Measurements from ENCODE around the gene CAPN14. TPM values are rescaled to one million over a fixed set of nuclear protein-coding genes. Genes with fewer than 3 reads are reported as not detected.

Gene CAPN14
- total and polyA plus RNA-seq, 7 donors: 0.16 to 0.27 (median 0.24) TPM; not detected in 3

- no peak for TF ChIP-seq POLR2AphosphoS5 (IDR thresholded peaks at IDR 0.05)
- Histone ChIP-seq H3K9me3 (no peaks in the 10 kb centered on the region), H3K27ac (no peak overlapping the region), H3K27me3 (no peaks in the 10 kb centered on the region), H3K36me3 (no peaks in the 10 kb centered on the region), H3K4me1 (peaks cover 0 to 25% (median 12%) of the 10 kb centered on the region in 4 donors), H3K4me3 (no peak overlapping the region)
- intact Hi-C loops (cut with DNase I): no loop called here
- WGBS, 2 donors: 78 to 80% methylated on average over 3 of the region's 3 CpGs
- no peak for DNase-seq
Measured at GRCh38 chr2:31230751-31231150, 13.4 kb upstream of the CAPN14 start.

GRCh38 chr2:31228717-31229116 is 11.4 kb upstream of the CAPN14 start:
- no peaks in the 10 kb centered on the region for H3K27me3 ChIP-seq
- WGBS, 2 donors: 69 to 79% methylated on average over 3 of the region's 3 CpGs
- peaks cover 0 to 8% (median 2%) of the 10 kb centered on the region in 4 donors for H3K4me1 ChIP-seq
- no peaks in the 10 kb centered on the region for H3K9me3 ChIP-seq
- intact Hi-C loops (cut with DNase I): no loop called here
- H3K4me3 ChIP-seq: no peak overlapping the region
- H3K27ac ChIP-seq: no peak overlapping the region
- no peak for DNase-seq
- H3K36me3 ChIP-seq: no peaks in the 10 kb centered on the region
- TF ChIP-seq CTCF (IDR thresholded peaks at IDR 0.05): no peak
- TF ChIP-seq POLR2A (IDR thresholded peaks at IDR 0.05): no peak
- no peak for TF ChIP-seq POLR2AphosphoS5 (IDR thresholded peaks at IDR 0.05)
- no peak for TF ChIP-seq EP300 (IDR thresholded peaks at IDR 0.05)

- intact Hi-C loops (cut with DNase I): no loop called here
- H3K27me3 ChIP-seq: no peaks in the 10 kb centered on the region
- no peaks in the 10 kb centered on the region for H3K4me1 ChIP-seq
- no peak for DNase-seq
- H3K4me3 ChIP-seq: no peak overlapping the region
- no peaks in the 10 kb centered on the region for H3K9me3 ChIP-seq
- TF ChIP-seq POLR2AphosphoS5 (IDR thresholded peaks at IDR 0.05) (no peak), EP300 (IDR thresholded peaks at IDR 0.05) (no peak), CTCF (IDR thresholded peaks at IDR 0.05) (no peak), POLR2A (IDR thresholded peaks at IDR 0.05) (no peak)
- H3K27ac ChIP-seq: no peak overlapping the region
- WGBS, 2 donors: 61 to 70% methylated on average over 10 of the region's 10 CpGs
- H3K36me3 ChIP-seq: no peaks in the 10 kb centered on the region
Measured at GRCh38 chr2:31227711-31228125, 10.4 kb upstream of the CAPN14 start.

GRCh38 chr2:31227110-31227509 is 9.8 kb upstream of the CAPN14 start:
- H3K27me3 ChIP-seq: no peaks in the 10 kb centered on the region
- TF ChIP-seq POLR2AphosphoS5 (IDR thresholded peaks at IDR 0.05) (no peak), EP300 (IDR thresholded peaks at IDR 0.05) (no peak), POLR2A (IDR thresholded peaks at IDR 0.05) (no peak), CTCF (IDR thresholded peaks at IDR 0.05) (no peak)
- intact Hi-C loops (cut with DNase I): no loop called here
- H3K36me3 ChIP-seq: no peaks in the 10 kb centered on the region
- 71 to 76% methylated on average over 6 of the region's 6 CpGs for WGBS, 2 donors
- no peak overlapping the region for H3K27ac ChIP-seq
- H3K4me1 ChIP-seq: no peaks in the 10 kb centered on the region
- H3K9me3 ChIP-seq: no peaks in the 10 kb centered on the region
- DNase-seq: no peak
- no peak overlapping the region for H3K4me3 ChIP-seq

- Histone ChIP-seq H3K27me3 (no peaks in the 10 kb centered on the region), H3K9me3 (no peaks in the 10 kb centered on the region), H3K27ac (no peak overlapping the region), H3K36me3 (no peaks in the 10 kb centered on the region), H3K4me1 (no peaks in the 10 kb centered on the region), H3K4me3 (no peak overlapping the region)
- TF ChIP-seq POLR2AphosphoS5 (IDR thresholded peaks at IDR 0.05): no peak
- TF ChIP-seq POLR2A (IDR thresholded peaks at IDR 0.05): no peak
- TF ChIP-seq CTCF (IDR thresholded peaks at IDR 0.05): no peak
- no peak for TF ChIP-seq EP300 (IDR thresholded peaks at IDR 0.05)
- intact Hi-C loops (cut with DNase I): no loop called here
- 19 to 32% methylated on average over 2 of the region's 2 CpGs for WGBS, 2 donors
- DNase-seq: no peak
Measured at GRCh38 chr2:31226266-31226665, 9.0 kb upstream of the CAPN14 start.

Data from sigmoid colon (tissue), 7 donors.